ENCODE measurements around the gene CUTC. TPM values are rescaled to one million over a fixed set of nuclear protein-coding genes. Genes with fewer than 3 reads are reported as not detected.

Gene CUTC
- polyA plus RNA-seq, 1 of the 3 experiments (the other 2 are of a cell fraction): 19.4 TPM

GRCh38 chr10:99798031-99798430, 66.0 kb downstream of the CUTC start:
- no peak overlapping the region for H3K27ac ChIP-seq (ENCODE audit: low read depth in 2 of 2, low read length in 1 of 2)
- ChIA-PET CTCF (interaction anchor here (1.3 kb wide), 1 partner anchor 48 kb away, joined by 5 read pairs; no protein-coding TSS in a partner anchor), POLR2A (no interaction called here)
- H3K4me2 ChIP-seq: no peak overlapping the region
- no peaks in the 10 kb centered on the region for H4K20me1 ChIP-seq (ENCODE audit: insufficient read depth)
- H3K27me3 ChIP-seq (ENCODE audit: insufficient read depth): no peaks in the 10 kb centered on the region
- TF ChIP-seq USF2 (IDR thresholded peaks at IDR 0.05; ENCODE audit: borderline replicate concordance, low read depth, low read length): no peak
- no peak for TF ChIP-seq RXRA (IDR thresholded peaks at IDR 0.05; ENCODE audit: borderline replicate concordance, low read depth)
- H3K9ac ChIP-seq: no peak overlapping the region
- no peaks in the 10 kb centered on the region for H3K79me2 ChIP-seq (ENCODE audit: insufficient read depth)
- 93% methylated on average over 4 of the region's 4 CpGs for WGBS (ENCODE audit: low lambda C conversion rate)
- no peaks in the 10 kb centered on the region for H3K4me1 ChIP-seq (ENCODE audit: control insufficient read depth in 1 of 2, insufficient read depth in 2 of 2, low read depth in 1 of 2, low read length in 1 of 2)
- no peak for DNase-seq
- H3K4me3 ChIP-seq (ENCODE audit: low read depth in 2 of 2, low read length in 1 of 2): no peak overlapping the region
- H3K9me2 ChIP-seq: no peaks in the 10 kb centered on the region
- no peak overlapping the region for H2AFZ ChIP-seq (ENCODE audit: low read depth)
- H3F3A ChIP-seq (replicated peaks; ENCODE audit: insufficient read depth): no peaks in the 10 kb centered on the region
- no peaks in the 10 kb centered on the region for H3K9me3 ChIP-seq
- H3K36me3 ChIP-seq (replicated peaks in 1 of 2; ENCODE audit: control insufficient read depth in 1 of 2, insufficient read depth in 2 of 2, low read length in 1 of 2): no peaks in the 10 kb centered on the region

- TF ChIP-seq CHD2 (IDR thresholded peaks at IDR 0.05; ENCODE audit: low read length, partially characterized antibody) (no peak), REST (IDR thresholded peaks at IDR 0.05; ENCODE audit: low read depth, low read length) (no peak), NFIC (IDR thresholded peaks at IDR 0.05; ENCODE audit: borderline replicate concordance) (no peak), TCF12 (IDR thresholded peaks at IDR 0.05) (no peak), SMC3 (IDR thresholded peaks at IDR 0.05; ENCODE audit: low read depth, low read length) (no peak), RXRA (IDR thresholded peaks at IDR 0.05; ENCODE audit: borderline replicate concordance, low read depth) (no peak), USF1 (IDR thresholded peaks at IDR 0.05; ENCODE audit: borderline replicate concordance, low read depth) (no peak), JUND (IDR thresholded peaks at IDR 0.05) (no peak), FOXJ3 (CRISPR knock-in tag; IDR thresholded peaks at IDR 0.05) (no peak), RAD21 (IDR thresholded peaks at IDR 0.05; ENCODE audit: low read length) (no peak), TAF1 (IDR thresholded peaks at IDR 0.05; ENCODE audit: borderline replicate concordance, low read depth, low read length) (no peak), RFX5 (IDR thresholded peaks at IDR 0.05; ENCODE audit: low read length) (no peak), SIN3A (IDR thresholded peaks at IDR 0.05; ENCODE audit: borderline replicate concordance, low read depth, low read length) (no peak), MEF2A (IDR thresholded peaks at IDR 0.05; ENCODE audit: borderline replicate concordance, low read depth) (no peak), ZBTB33 (IDR thresholded peaks at IDR 0.05; ENCODE audit: borderline replicate concordance, low read depth) (no peak)
- no peaks in the 10 kb centered on the region for H3K9me3 ChIP-seq
- H3K4me2 ChIP-seq: no peak overlapping the region
- no peak overlapping the region for H2AFZ ChIP-seq (ENCODE audit: low read depth)
- no peaks in the 10 kb centered on the region for H3K27me3 ChIP-seq (ENCODE audit: insufficient read depth)
- CTCF ChIA-PET: no interaction called here
- no peaks in the 10 kb centered on the region for H3F3A ChIP-seq (replicated peaks; ENCODE audit: insufficient read depth)
- no peaks in the 10 kb centered on the region for H3K36me3 ChIP-seq (replicated peaks in 1 of 2; ENCODE audit: control insufficient read depth in 1 of 2, insufficient read depth in 2 of 2, low read length in 1 of 2)
- no peaks in the 10 kb centered on the region for H3K4me1 ChIP-seq (ENCODE audit: control insufficient read depth in 1 of 2, insufficient read depth in 2 of 2, low read depth in 1 of 2, low read length in 1 of 2)
- no peak overlapping the region for H3K4me3 ChIP-seq (ENCODE audit: low read depth in 2 of 2, low read length in 1 of 2)
- no peaks in the 10 kb centered on the region for H3K79me2 ChIP-seq (ENCODE audit: insufficient read depth)
- no peak overlapping the region for H3K27ac ChIP-seq (ENCODE audit: low read depth in 2 of 2, low read length in 1 of 2)
- POLR2A ChIA-PET: no interaction called here
- H3K9ac ChIP-seq: no peak overlapping the region
- DNase-seq: no peak
- no peaks in the 10 kb centered on the region for H4K20me1 ChIP-seq (ENCODE audit: insufficient read depth)
- H3K9me2 ChIP-seq: no peaks in the 10 kb centered on the region
- WGBS (ENCODE audit: low lambda C conversion rate): 86% methylated on average over 3 of the region's 3 CpGs
These were observed 66.9 kb downstream of the CUTC start for GRCh38 chr10:99798920-99799319.

Data from SK-N-SH (cell line).